GM13976 (cell line): ENCODE data around the gene CFAP46.

Experiments used
- DNase-seq: peaks from one replicate; pipeline ENCODE4 v3.0.0; 2012; ENCODE audit warnings: low spot score
- CTCF ChIP-seq: IDR thresholded peaks from 2 replicates; pipeline ENCODE4 v1.5.1; 2012; ENCODE audit warnings: borderline replicate concordance, mild to moderate bottlenecking; ENCODE audit not compliant: insufficient read depth; ENCODE audit errors: extremely low read depth, missing control alignments, control extremely low read depth
- in situ Hi-C: fragments of 300-500 bp; cut with MboI; formaldehyde crosslinking; loops from one replicate; pipeline ENCODE4 v1.12.0; 2022; ENCODE audit warnings: low sequenced_read_pairs, mixed read lengths, inconsistent platforms; ENCODE audit not compliant: unreplicated experiment

CFAP46 gene

DNA sequence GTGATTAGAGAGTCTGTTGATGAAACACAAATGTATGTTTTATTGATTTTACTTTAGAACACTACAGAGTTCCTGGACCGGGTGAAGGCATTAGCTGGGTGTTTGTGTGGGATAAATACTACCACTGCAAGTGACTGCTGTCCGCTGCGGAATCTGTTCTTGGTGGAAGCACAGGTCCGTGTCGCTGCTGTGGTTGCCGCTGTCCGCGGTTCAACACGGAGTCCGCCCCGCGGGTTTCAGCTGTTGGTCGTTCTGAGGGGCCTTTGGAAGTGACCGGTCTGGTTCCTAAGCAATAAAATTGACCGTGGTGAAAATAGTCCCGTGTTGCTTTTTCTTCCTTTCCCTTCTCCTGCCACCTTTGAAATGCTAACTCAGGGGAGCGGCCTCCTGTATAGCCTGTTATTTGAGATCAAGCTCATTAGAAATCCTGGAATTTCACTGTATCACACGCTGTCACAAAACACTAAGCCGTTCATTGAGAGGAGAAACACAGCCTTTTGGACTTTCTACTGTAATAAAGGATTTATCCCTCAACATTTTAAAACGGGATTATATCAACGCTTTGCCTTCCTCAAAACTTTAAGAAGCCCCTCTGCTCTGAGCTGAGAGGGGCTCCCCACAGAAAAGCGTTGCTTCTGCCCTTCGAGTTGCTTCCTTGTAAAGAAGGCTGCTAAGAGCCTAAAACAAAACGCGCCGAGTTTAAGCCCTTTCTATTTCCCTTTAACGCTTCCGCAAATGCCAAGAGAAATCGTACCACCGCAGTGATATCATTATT is 159.0 kb downstream of the CFAP46 start:
- DNase-seq = no peak
- TF ChIP-seq CTCF = no peak
- in situ Hi-C loops = no loop called here

DNA sequence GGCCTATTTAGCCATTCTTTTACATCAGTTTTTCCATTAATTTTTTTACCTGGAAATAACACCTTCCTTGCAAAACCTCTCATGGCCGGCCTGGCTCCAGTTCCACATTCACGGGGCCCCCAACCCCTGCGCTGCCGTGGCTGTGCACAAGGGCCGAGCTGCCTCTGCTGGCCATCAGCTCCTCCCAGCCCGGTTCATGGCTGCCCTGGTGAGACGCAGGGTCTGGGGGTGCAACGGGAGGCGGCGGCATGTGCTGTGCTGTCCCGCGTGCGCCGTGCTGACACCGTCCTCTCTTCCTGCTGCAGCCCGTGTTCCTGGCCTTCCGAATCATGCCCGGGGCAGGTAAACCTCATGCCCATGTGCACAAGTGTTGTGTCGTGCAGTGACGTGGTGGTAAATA is 160.8 kb downstream of the CFAP46 start:
- no peak for TF ChIP-seq CTCF
- in situ Hi-C loops = no loop called here
- no peak for DNase-seq

DNA sequence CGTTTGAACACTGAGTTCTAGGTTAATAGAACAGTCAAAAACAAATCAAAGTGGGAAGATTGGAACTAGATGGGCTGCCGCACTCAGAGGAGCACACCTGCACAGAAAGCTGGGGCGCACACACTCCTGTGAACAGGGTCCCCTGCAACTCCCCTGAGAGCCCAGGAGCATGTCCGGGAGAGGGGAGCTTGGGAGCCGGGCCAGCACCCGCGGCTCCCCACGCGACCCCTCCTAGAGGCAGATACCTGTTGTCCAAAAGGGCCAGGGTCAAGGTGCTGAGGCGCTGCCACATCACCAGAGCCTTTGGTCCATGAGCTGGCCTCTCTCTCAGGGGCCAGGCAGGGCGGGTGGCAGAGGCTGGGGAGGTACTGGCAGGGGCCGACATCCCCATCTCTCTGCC is 162.0 kb downstream of the CFAP46 start:
- TF ChIP-seq CTCF = no peak
- in situ Hi-C loops = no loop called here
- no peak for DNase-seq

- DNase-seq = no peak
Measured at GRCh38 chr10:132779549-132780294, 162.6 kb downstream of the CFAP46 start.

DNA sequence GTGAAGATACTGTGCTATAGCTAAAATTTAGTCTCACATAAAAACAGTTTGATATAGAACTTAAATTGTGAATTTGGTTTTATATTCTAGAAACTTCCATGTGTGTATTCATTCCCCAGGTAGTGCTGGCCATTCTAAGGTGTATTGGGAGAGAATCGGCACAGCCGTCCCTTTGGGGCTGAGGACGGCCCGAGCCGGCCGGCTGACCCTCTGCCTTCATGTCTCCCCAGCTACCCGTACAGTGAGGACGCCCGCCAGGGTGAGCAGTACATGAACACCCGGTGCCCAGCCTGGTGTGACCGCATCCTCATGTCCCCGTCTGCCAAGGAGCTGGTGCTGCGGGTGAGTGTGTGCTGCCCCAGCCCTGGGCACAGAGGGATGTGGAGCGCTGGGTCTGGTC is 164.9 kb downstream of the CFAP46 start:
- no peak for TF ChIP-seq CTCF
- in situ Hi-C loops = no loop called here
- DNase-seq = no peak

More at GRCh38 chr10:132779549-132780294, 162.6 kb downstream of the CFAP46 start:
- no peak for TF ChIP-seq CTCF
- in situ Hi-C loops = no loop called here

DNA sequence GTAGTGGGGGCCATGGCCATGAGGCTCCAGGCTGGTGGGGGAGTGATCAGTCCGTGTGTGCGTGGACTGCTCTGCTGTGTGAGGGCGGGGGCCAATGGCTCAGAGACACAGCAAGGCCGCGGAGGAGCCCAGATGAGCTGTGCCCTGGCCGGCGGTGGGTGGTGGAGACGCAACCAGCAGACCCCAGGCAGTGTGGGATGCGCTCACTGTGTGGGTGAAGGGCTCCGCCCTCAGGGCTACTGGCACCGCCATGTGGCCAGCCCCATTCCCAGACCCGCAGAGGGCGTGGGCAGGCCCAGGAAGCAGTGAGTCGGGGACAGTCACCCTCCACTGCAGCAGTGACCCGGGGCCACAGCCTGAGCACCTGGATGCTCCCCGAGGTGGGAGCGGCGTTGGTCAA is 165.5 kb downstream of the CFAP46 start:
- in situ Hi-C loops = no loop called here
- no peak for DNase-seq
- no peak for TF ChIP-seq CTCF
